SH-SY5Y (cell line): ENCODE data around the gene PRELID1.

Experiments used
- GATA2 ChIP-seq: IDR thresholded peaks from 2 replicates; pipeline ENCODE4 v1.6.1; 2011; ENCODE audit warnings: mild to moderate bottlenecking, low read depth, low read length
- GATA3 ChIP-seq: IDR thresholded peaks from 2 replicates; pipeline ENCODE4 v1.6.1; 2011; ENCODE audit warnings: low read depth, mild to moderate bottlenecking, low read length, moderate library complexity

GRCh38 chr5:177311723-177312648, 8.4 kb downstream of the PRELID1 start, which contains the start of gene MXD3:
- TF ChIP-seq GATA2 (no peak), GATA3 (no peak)
